Measurements from ENCODE around the gene ZMAT5. TPM values are rescaled to one million over a fixed set of nuclear protein-coding genes. Genes with fewer than 3 reads are reported as not detected.
A peak's percentile ranks its signal among the peaks of the same experiment; 100 is the strongest.

ZMAT5 gene
- total RNA-seq, 2 donors from 2014 or later: 14.1 to 18.0 TPM

- intact Hi-C loops (cut with DNase I): loop anchor here in 1 of 2 donors (10.0 kb wide), 1 partner anchor 847 kb away; no protein-coding TSS in a partner anchor
- no peak for DNase-seq (ENCODE audit: low spot score)
Observed at GRCh38 chr22:29702000-29702930, 64.5 kb downstream of the ZMAT5 start.

- intact Hi-C loops (cut with DNase I): loop anchor here in 1 of 2 donors (10.0 kb wide), 1 partner anchor 847 kb away; no protein-coding TSS in a partner anchor
- no peak for DNase-seq (ENCODE audit: low spot score)
Observed at GRCh38 chr22:29701155-29701999, 65.4 kb downstream of the ZMAT5 start.

GRCh38 chr22:29700900-29701154, 66.0 kb downstream of the ZMAT5 start:
- DNase-seq (ENCODE audit: low spot score): no peak
- intact Hi-C loops (cut with DNase I): loop anchor here in 1 of 2 donors (10.0 kb wide), 1 partner anchor 846 kb away; no protein-coding TSS in a partner anchor

GRCh38 chr22:29700206-29700899, 66.5 kb downstream of the ZMAT5 start:
- no peak for DNase-seq (ENCODE audit: low spot score)
- intact Hi-C loops (cut with DNase I): loop anchor here in 1 of 2 donors (10.0 kb wide), 1 partner anchor 846 kb away; no protein-coding TSS in a partner anchor

GRCh38 chr22:29697853-29698598, 68.8 kb downstream of the ZMAT5 start:
- no peak for DNase-seq (ENCODE audit: low spot score)
- intact Hi-C loops (cut with DNase I): no loop called here

- intact Hi-C loops (cut with DNase I): no loop called here
- DNase-seq (ENCODE audit: low spot score): no peak
Observed at GRCh38 chr22:29695129-29695926, 71.5 kb downstream of the ZMAT5 start.

GRCh38 chr22:29693671-29694070, 73.1 kb downstream of the ZMAT5 start:
- no peak for DNase-seq (ENCODE audit: low spot score)
- intact Hi-C loops (cut with DNase I): no loop called here

- DNase-seq (ENCODE audit: low spot score): no peak
- intact Hi-C loops (cut with DNase I): no loop called here
Observed at GRCh38 chr22:29693161-29693560, 73.6 kb downstream of the ZMAT5 start.

- no peak for DNase-seq (ENCODE audit: low spot score)
- intact Hi-C loops (cut with DNase I): no loop called here
Observed at GRCh38 chr22:29692327-29692640, 74.5 kb downstream of the ZMAT5 start.

GRCh38 chr22:29691636-29692326, 75.0 kb downstream of the ZMAT5 start:
- no peak for DNase-seq (ENCODE audit: low spot score)
- intact Hi-C loops (cut with DNase I): no loop called here

- intact Hi-C loops (cut with DNase I): no loop called here
Observed at GRCh38 chr22:29690476-29690875, 76.3 kb downstream of the ZMAT5 start.

GRCh38 chr22:29689880-29690213, 77.0 kb downstream of the ZMAT5 start:
- DNase-seq (ENCODE audit: low spot score): peak; percentile 89

More at GRCh38 chr22:29690476-29690875, 76.3 kb downstream of the ZMAT5 start:
- no peak for DNase-seq (ENCODE audit: low spot score)

GRCh38 chr22:29689206-29689879, 77.5 kb downstream of the ZMAT5 start:
- intact Hi-C loops (cut with DNase I): no loop called here
- DNase-seq (ENCODE audit: low spot score): no peak

More at GRCh38 chr22:29689880-29690213, 77.0 kb downstream of the ZMAT5 start:
- intact Hi-C loops (cut with DNase I): no loop called here

GRCh38 chr22:29684244-29684643, 82.6 kb downstream of the ZMAT5 start:
- no peak for DNase-seq (ENCODE audit: low spot score)
- intact Hi-C loops (cut with DNase I): no loop called here

- DNase-seq (ENCODE audit: low spot score): no peak
- intact Hi-C loops (cut with DNase I): no loop called here
Observed at GRCh38 chr22:29683536-29683935, 83.3 kb downstream of the ZMAT5 start.

Measured in posterior vena cava (tissue), 2 donors.